KMS-11 (cell line): Measurements from ENCODE around the gene LIPT1.

ENCODE experiments used
- H2AFZ ChIP-seq: fragments of 200-600 bp; sonication (generic); 2 replicates; pipeline ENCODE4 v1.6.1; 2016; ENCODE audit warnings: antibody characterized with exemption, mixed run types, low read depth
- H3K27ac ChIP-seq: fragments of 200-600 bp; sonication (generic); 2 replicates; pipeline ENCODE4 v1.6.1; 2016; ENCODE audit warnings: mild to moderate bottlenecking, mixed run types
- H3K27me3 ChIP-seq: fragments of 200-600 bp; sonication (generic); 2 replicates; pipeline ENCODE4 v1.6.1; 2017; ENCODE audit warnings: mild to moderate bottlenecking, low read depth, mixed run types, moderate library complexity; ENCODE audit not compliant: insufficient read depth
- H3K36me3 ChIP-seq: fragments of 200-600 bp; sonication (generic); 2 replicates; pipeline ENCODE4 v1.6.1; 2017; ENCODE audit warnings: mild to moderate bottlenecking, mixed run types; ENCODE audit not compliant: insufficient read depth
- H3K4me1 ChIP-seq: fragments of 200-600 bp; sonication (generic); 2 replicates; pipeline ENCODE4 v1.6.1; 2016; ENCODE audit warnings: mild to moderate bottlenecking, low read depth, mixed run types; ENCODE audit not compliant: poor library complexity, severe bottlenecking
- H3K4me2 ChIP-seq: fragments of 200-600 bp; sonication (generic); 2 replicates; pipeline ENCODE4 v1.7.0; 2016; ENCODE audit warnings: mild to moderate bottlenecking, mixed run types
- H3K4me3 ChIP-seq: fragments of 200-600 bp; sonication (generic); IDR thresholded peaks from 2 replicates; pipeline ENCODE4 v1.6.1; 2017; ENCODE audit warnings: low read depth, low read length, mixed read lengths; ENCODE audit not compliant: insufficient read depth
- H3K79me2 ChIP-seq: fragments of 200-600 bp; sonication (generic); 2 replicates; pipeline ENCODE4 v1.6.1; 2016; ENCODE audit warnings: low read depth, mixed run types; ENCODE audit not compliant: insufficient read depth
- H3K9ac ChIP-seq: fragments of 200-600 bp; sonication (generic); 2 replicates; pipeline ENCODE4 v1.6.1; 2016; ENCODE audit warnings: mild to moderate bottlenecking, mixed run types
- H4K20me1 ChIP-seq: fragments of 200-600 bp; sonication (generic); 2 replicates; pipeline ENCODE4 v1.6.1; 2016; ENCODE audit warnings: mild to moderate bottlenecking, mixed run types; ENCODE audit not compliant: insufficient read depth
- TF ChIP-seq, protein P1 (sequence below): fragments of 200-600 bp; sonication (generic); conservative IDR thresholded peaks from 2 replicates; pipeline ENCODE4 v1.6.1; 2017; ENCODE audit warnings: low read depth, mild to moderate bottlenecking, antibody characterized with exemption, low read length, moderate library complexity, mixed read lengths

The LIPT1 gene

DNA sequence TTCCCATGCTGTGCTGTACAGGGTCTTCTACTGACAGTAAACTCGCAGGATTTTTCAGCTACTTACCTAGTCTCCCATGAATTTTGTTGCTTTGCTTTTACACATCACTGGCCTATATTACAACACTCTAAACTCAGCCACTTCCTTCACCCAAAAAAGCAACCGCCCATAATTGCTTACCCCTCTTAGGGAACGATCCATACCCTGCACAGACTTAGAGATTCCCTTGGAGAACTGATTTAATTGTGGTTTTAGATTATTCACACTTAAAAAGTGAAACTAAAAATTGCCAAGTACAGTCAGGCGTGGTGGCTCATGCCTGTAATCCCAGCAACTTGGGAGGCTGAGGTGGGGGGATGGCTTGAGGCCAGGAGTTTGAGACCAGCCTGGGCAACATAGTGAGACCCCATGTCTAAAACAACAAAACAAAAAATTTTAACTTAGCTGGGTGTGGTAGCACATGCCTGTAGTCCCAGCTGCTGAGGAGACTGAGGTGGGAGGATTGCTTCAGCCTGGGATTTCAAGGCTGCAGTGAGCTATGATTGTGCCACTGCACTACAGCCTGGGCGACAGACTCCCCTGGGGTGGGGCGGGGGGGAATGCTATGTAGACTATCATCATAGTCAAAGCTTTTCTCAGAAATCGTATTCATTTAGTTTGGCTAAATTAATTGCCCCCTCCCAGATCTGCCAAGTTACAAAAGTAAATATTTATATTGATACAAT is 45.5 kb downstream of the LIPT1 start:
- Histone ChIP-seq H3K4me2 (no peak overlapping the region), H3K4me3 (no peak overlapping the region), H3K27me3 (no peaks in the 10 kb centered on the region), H2AFZ (no peak overlapping the region), H3K27ac (no peak overlapping the region), H3K9ac (no peak overlapping the region), H3K79me2 (no peaks in the 10 kb centered on the region), H3K4me1 (no peaks in the 10 kb centered on the region), H4K20me1 (no peaks in the 10 kb centered on the region), H3K36me3 (0 out of 2 replicates have a peak, but pooled peaks cover 2% of the 10 kb centered on the region)
- TF ChIP-seq, protein P1, sequence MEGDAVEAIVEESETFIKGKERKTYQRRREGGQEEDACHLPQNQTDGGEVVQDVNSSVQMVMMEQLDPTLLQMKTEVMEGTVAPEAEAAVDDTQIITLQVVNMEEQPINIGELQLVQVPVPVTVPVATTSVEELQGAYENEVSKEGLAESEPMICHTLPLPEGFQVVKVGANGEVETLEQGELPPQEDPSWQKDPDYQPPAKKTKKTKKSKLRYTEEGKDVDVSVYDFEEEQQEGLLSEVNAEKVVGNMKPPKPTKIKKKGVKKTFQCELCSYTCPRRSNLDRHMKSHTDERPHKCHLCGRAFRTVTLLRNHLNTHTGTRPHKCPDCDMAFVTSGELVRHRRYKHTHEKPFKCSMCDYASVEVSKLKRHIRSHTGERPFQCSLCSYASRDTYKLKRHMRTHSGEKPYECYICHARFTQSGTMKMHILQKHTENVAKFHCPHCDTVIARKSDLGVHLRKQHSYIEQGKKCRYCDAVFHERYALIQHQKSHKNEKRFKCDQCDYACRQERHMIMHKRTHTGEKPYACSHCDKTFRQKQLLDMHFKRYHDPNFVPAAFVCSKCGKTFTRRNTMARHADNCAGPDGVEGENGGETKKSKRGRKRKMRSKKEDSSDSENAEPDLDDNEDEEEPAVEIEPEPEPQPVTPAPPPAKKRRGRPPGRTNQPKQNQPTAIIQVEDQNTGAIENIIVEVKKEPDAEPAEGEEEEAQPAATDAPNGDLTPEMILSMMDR, result no peak

DNA sequence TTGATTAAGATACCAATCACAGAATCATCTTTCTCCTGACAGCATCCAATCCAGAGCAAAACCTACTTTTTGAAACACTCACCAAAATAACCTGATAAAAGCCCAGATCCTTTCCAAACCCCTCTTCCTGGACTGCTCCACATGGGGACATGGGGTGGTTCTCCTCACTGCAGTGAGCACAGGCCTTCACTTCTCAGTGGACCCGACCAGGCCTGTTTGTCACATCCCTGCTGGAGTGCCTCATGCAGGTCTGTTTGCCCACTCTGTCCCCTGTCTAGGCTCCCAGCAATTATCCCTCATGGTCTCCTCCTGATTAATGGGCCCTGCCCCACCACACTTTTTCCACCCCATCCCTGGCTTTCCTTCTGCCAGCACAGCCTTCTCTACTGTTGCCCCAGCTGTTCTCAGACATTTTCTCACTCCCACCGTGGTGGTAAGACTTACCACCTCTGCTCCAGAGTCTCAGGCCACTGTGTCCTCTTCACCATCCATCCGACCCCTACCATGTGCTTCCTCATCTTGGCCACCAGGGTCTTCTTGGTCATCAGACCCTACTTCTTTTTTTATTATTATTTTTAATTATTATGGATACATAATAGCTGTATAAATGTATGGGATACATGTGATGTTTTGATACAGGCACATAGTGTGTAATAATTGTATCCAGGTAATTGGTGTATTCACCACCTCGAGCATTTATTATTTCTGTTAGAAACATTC is 47.4 kb downstream of the LIPT1 start:
- H3K4me3 ChIP-seq, result no peak overlapping the region
- H3K27me3 ChIP-seq, result no peaks in the 10 kb centered on the region
- no peak overlapping the region for H3K4me2 ChIP-seq
- H3K36me3 ChIP-seq, result no peaks in the 10 kb centered on the region
- no peaks in the 10 kb centered on the region for H3K79me2 ChIP-seq
- no peak overlapping the region for H2AFZ ChIP-seq
- no peak overlapping the region for H3K27ac ChIP-seq
- TF ChIP-seq, protein P1, result no peak; the same call in 1 of the 2 replicates
- no peaks in the 10 kb centered on the region for H3K4me1 ChIP-seq
- H3K9ac ChIP-seq, result no peak overlapping the region
- no peaks in the 10 kb centered on the region for H4K20me1 ChIP-seq

DNA sequence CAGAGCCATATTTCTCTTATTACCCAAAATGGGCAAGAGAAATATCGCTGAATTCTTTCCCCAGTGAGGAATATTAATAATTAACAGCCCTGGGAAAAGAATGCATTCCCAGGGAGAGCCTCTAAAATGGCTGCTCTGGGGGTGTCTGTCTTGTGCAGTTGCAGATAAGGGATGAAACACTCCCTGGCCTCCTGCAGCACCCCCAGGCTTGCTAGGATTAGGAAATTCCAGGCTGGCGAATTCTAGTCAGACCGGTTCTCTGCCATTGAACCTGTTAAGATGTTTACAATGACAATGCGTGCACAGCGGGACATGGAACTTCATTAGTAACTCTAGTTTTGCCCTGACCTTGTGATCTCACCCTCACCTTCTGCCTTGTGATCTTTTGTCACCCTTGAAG is 50.7 kb downstream of the LIPT1 start:
- H3K36me3 ChIP-seq, result no peaks in the 10 kb centered on the region
- H3K4me1 ChIP-seq, result no peaks in the 10 kb centered on the region
- H3K9ac ChIP-seq, result no peak overlapping the region
- H3K27ac ChIP-seq, result no peak overlapping the region
- H3K4me3 ChIP-seq, result no peak overlapping the region
- no peaks in the 10 kb centered on the region for H3K79me2 ChIP-seq
- TF ChIP-seq, protein P1, result no peak
- H2AFZ ChIP-seq, result no peak overlapping the region
- H3K4me2 ChIP-seq, result no peak overlapping the region
- no peaks in the 10 kb centered on the region for H3K27me3 ChIP-seq
- H4K20me1 ChIP-seq, result no peaks in the 10 kb centered on the region
